Lower leg skin (tissue), 4 donors: ENCODE data around the gene TTC3. TPM values are rescaled to one million over a fixed set of nuclear protein-coding genes. Genes with fewer than 3 reads are reported as not detected.

Experiments
- DNase-seq, 2 donors: peaks; one replicate each; pipeline ENCODE4 v3.0.0-alpha.2; 2019; ENCODE audit warnings: low spot score in 2 of 2
- H3K4me3 ChIP-seq: fragments of 200-600 bp; sonication (generic); 2 replicates; pipeline ENCODE4 v1.5.1; 2017; ENCODE audit warnings: mild to moderate bottlenecking, low read depth; ENCODE audit not compliant: poor library complexity, severe bottlenecking
- CTCF ChIP-seq, 3 donors: fragments of 450-650 bp; IDR thresholded peaks; one replicate each; pipeline ENCODE4 v1.5.1; 2016; ENCODE audit warnings: antibody characterized with exemption in 3 of 3, mild to moderate bottlenecking in 3 of 3, moderate library complexity in 2 of 3
- POLR2A ChIP-seq, 2 donors: fragments of 450-650 bp; IDR thresholded peaks; one replicate each; pipeline ENCODE4 v1.6.1; 2016 to 2017; ENCODE audit warnings: antibody characterized with exemption in 2 of 2, mild to moderate bottlenecking in 1 of 2, moderate library complexity in 1 of 2
- WGBS, 2 donors: methylation state at CpG; one replicate each; pipeline ENCODE4 v1.1.5; 2018; 5-methylcytosine and 5-hydroxymethylcytosine counted together
- intact Hi-C: fragments of 100-400 bp; cut with DNase I; formaldehyde crosslinking; loops from one replicate; pipeline ENCODE4 v1.15.0; 2023; ENCODE audit warnings: low total_unique reads
- total RNA-seq, 4 donors: library from RNA; depleted of rRNA; stranded (reverse); fragments of >200 nt; gene quantifications; one replicate each; pipeline ENCODE4 v1.1.0, GENCODE V29; 2016

TTC3 gene
- total RNA-seq, 4 donors from 2014 or later, result 77.6 to 111 (median 92.0) TPM

GRCh38 chr21:37117204-37117603, 44.1 kb downstream of the TTC3 start:
- no peak for DNase-seq
- intact Hi-C loops, result no loop called here
- H3K4me3 ChIP-seq, result no peak overlapping the region
- TF ChIP-seq CTCF (IDR thresholded peaks at IDR 0.05) (no peak), POLR2A (IDR thresholded peaks at IDR 0.05) (no peak)

- WGBS, 2 donors, result 63 to 100% methylated on average over 1 of the region's 1 CpG
- intact Hi-C loops, result no loop called here
- no peak for DNase-seq
Observed at GRCh38 chr21:37118187-37118826, 45.3 kb downstream of the TTC3 start.

GRCh38 chr21:37119421-37120218, 46.6 kb downstream of the TTC3 start:
- no peak for DNase-seq
- WGBS, 2 donors, result 84% methylated on average over 6 of the region's 6 CpGs
- no peak overlapping the region for H3K4me3 ChIP-seq
- TF ChIP-seq CTCF (IDR thresholded peaks at IDR 0.05) (no peak), POLR2A (IDR thresholded peaks at IDR 0.05) (no peak)
- intact Hi-C loops, result no loop called here

More at GRCh38 chr21:37118187-37118826, 45.3 kb downstream of the TTC3 start:
- TF ChIP-seq POLR2A (IDR thresholded peaks at IDR 0.05), result no peak
- no peak for TF ChIP-seq CTCF (IDR thresholded peaks at IDR 0.05)
- no peak overlapping the region for H3K4me3 ChIP-seq

- intact Hi-C loops, result no loop called here
- no peak overlapping the region for H3K4me3 ChIP-seq
- no peak for DNase-seq
- no peak for TF ChIP-seq CTCF (IDR thresholded peaks at IDR 0.05)
- TF ChIP-seq POLR2A (IDR thresholded peaks at IDR 0.05), result no peak
Observed at GRCh38 chr21:37128076-37128475, 55.0 kb downstream of the TTC3 start.

- TF ChIP-seq POLR2A (IDR thresholded peaks at IDR 0.05) (no peak), CTCF (IDR thresholded peaks at IDR 0.05) (no peak)
- H3K4me3 ChIP-seq, result no peak overlapping the region
- 89 to 91% methylated on average over 2 of the region's 2 CpGs for WGBS, 2 donors
- intact Hi-C loops, result no loop called here
- DNase-seq, result no peak
Observed at GRCh38 chr21:37130971-37131370, 57.9 kb downstream of the TTC3 start.
